Breast epithelium (tissue), 3 donors: Measurements from ENCODE around the gene SLC39A3.
"Not testable (repeated sequence)": the region's sequence is repeated elsewhere in the genome, so short reads cannot be mapped to it uniquely, and the experiment has no call there.

ENCODE experiments used
- CTCF ChIP-seq, 3 donors: fragments of 450-650 bp; IDR thresholded peaks; one replicate each; pipeline ENCODE4 v1.5.1; 2016 to 2017; ENCODE audit warnings: antibody characterized with exemption in 3 of 3, mild to moderate bottlenecking in 3 of 3, moderate library complexity in 3 of 3
- POLR2A ChIP-seq: fragments of 450-650 bp; IDR thresholded peaks from one replicate; pipeline ENCODE4 v1.6.1; 2016; ENCODE audit warnings: antibody characterized with exemption, mild to moderate bottlenecking, moderate library complexity
- POLR2AphosphoS5 ChIP-seq, 3 donors: sonication (generic); formaldehyde crosslinking; IDR thresholded peaks; one replicate each; pipeline ENCODE4 v1.6.1; 2017; ENCODE audit warnings: antibody characterized with exemption in 3 of 3

- TF ChIP-seq POLR2A; CTCF (IDR thresholded peaks at IDR 0.05); POLR2AphosphoS5 (IDR thresholded peaks at IDR 0.05): not testable (repeated sequence)
Observed at GRCh38 chr19:2714102-2714501, 25.7 kb downstream of the SLC39A3 start.
